DMS79 treated with DMSO at 0.1 percent for 48 hours (cell line): ENCODE measurements around the gene LARGE1.

ENCODE experiments used
- DNase-seq: peaks from one replicate; lab custom pipeline; 2025; lab: John Stamatoyannopoulos, UW

The LARGE1 gene

GRCh38 chr22:33920197-33920540 is at the start of gene LARGE1:
TSS of gene LARGE1 (minus strand) at chr22:33920476.
- DNase-seq: no peak

- no peak for DNase-seq
Measured at GRCh38 chr22:33969045-33969444, 48.8 kb upstream of the LARGE1 start.

- no peak for DNase-seq
Measured at GRCh38 chr22:33964121-33964520, 43.8 kb upstream of the LARGE1 start.

GRCh38 chr22:33962409-33962808 is 42.1 kb upstream of the LARGE1 start:
- no peak for DNase-seq

- no peak for DNase-seq
Measured at GRCh38 chr22:33958741-33959140, 38.5 kb upstream of the LARGE1 start.

GRCh38 chr22:33957086-33957485 is 36.8 kb upstream of the LARGE1 start:
- DNase-seq: no peak

- DNase-seq: no peak
Measured at GRCh38 chr22:33952776-33953175, 32.5 kb upstream of the LARGE1 start.

- no peak for DNase-seq
Measured at GRCh38 chr22:33940741-33941140, 20.5 kb upstream of the LARGE1 start.

GRCh38 chr22:33932997-33933396 is 12.7 kb upstream of the LARGE1 start:
- DNase-seq: no peak

GRCh38 chr22:33931406-33931805 is 11.1 kb upstream of the LARGE1 start:
- no peak for DNase-seq

GRCh38 chr22:33927752-33928151 is 7.5 kb upstream of the LARGE1 start:
- no peak for DNase-seq

GRCh38 chr22:33925194-33925593 is 4.9 kb upstream of the LARGE1 start:
- no peak for DNase-seq

GRCh38 chr22:33923660-33924246 is 3.5 kb upstream of the LARGE1 start:
- DNase-seq: peak; percentile 6

- no peak for DNase-seq
Measured at GRCh38 chr22:33923033-33923432, 2.8 kb upstream of the LARGE1 start.

GRCh38 chr22:33922349-33922681 is 2.0 kb upstream of the LARGE1 start:
- peak; percentile 5 for DNase-seq

GRCh38 chr22:33921525-33922348 is 1.5 kb upstream of the LARGE1 start:
- DNase-seq: peak; percentile 48

- peak; percentile 71 for DNase-seq
Measured at GRCh38 chr22:33920927-33921524, 750 bp upstream of the LARGE1 start.

- no peak for DNase-seq
Measured at GRCh38 chr22:33919391-33920196, 682 bp downstream of the LARGE1 start.

- no peak for DNase-seq
Measured at GRCh38 chr22:33918676-33919365, 1.5 kb downstream of the LARGE1 start.

GRCh38 chr22:33917744-33918406 is 2.4 kb downstream of the LARGE1 start:
- no peak for DNase-seq

- no peak for DNase-seq
Measured at GRCh38 chr22:33914699-33915098, 5.6 kb downstream of the LARGE1 start.
